SK-N-SH treated with all-trans-retinoic acid at 6 μM for 48 hours (cell line): ENCODE measurements around the gene DNASE1L3.

Experiments
- ATAC-seq: fragments of 200-7000 bp; cut with Tn5 transposase; 3 replicates; pipeline ENCODE4 v1.9.1; 2020; ENCODE audit warnings: mild to moderate bottlenecking, moderate library complexity
- ARNTL ChIP-seq: fragments of 450-650 bp; formaldehyde crosslinking; IDR thresholded peaks from 2 replicates; pipeline ENCODE4 v1.5.0; 2020; ENCODE audit warnings: low read depth, mild to moderate bottlenecking, moderate library complexity, borderline replicate concordance
- BACH2 ChIP-seq: fragments of 250-450 bp; sonication (Bioruptor Pico); IDR thresholded peaks from 2 replicates; pipeline ENCODE4 v1.9.0; 2021; ENCODE audit warnings: mild to moderate bottlenecking, borderline replicate concordance
- CREB5 ChIP-seq: fragments of 250-450 bp; sonication (Bioruptor Pico); IDR thresholded peaks from 2 replicates; pipeline ENCODE4 v1.5.1; 2020; ENCODE audit warnings: low read depth, mild to moderate bottlenecking, moderate library complexity
- CSDC2 ChIP-seq: fragments of 250-450 bp; sonication (Bioruptor Pico); IDR thresholded peaks from 2 replicates; pipeline ENCODE4 v1.5.0; 2020; ENCODE audit warnings: mild to moderate bottlenecking, moderate library complexity
- CSRNP3 ChIP-seq: fragments of 250-450 bp; sonication (Bioruptor Pico); IDR thresholded peaks from 2 replicates; pipeline ENCODE4 v1.5.1; 2021; ENCODE audit warnings: mild to moderate bottlenecking, moderate library complexity
- ESRRG ChIP-seq: fragments of 250-450 bp; sonication (Bioruptor Pico); IDR thresholded peaks from 2 replicates; pipeline ENCODE4 v1.6.1; 2021; ENCODE audit warnings: mild to moderate bottlenecking
- GLIS3 ChIP-seq: fragments of 250-450 bp; sonication (Bioruptor Pico); IDR thresholded peaks from 2 replicates; pipeline ENCODE4 v1.5.0; 2020; ENCODE audit warnings: mild to moderate bottlenecking, moderate library complexity
- ISL1 ChIP-seq: fragments of 250-450 bp; sonication (Bioruptor Pico); IDR thresholded peaks from 2 replicates; pipeline ENCODE4 v2.1.2; 2022; ENCODE audit warnings: mild to moderate bottlenecking, moderate library complexity
- OSR1 ChIP-seq: fragments of 250-450 bp; sonication (Bioruptor Pico); IDR thresholded peaks from 2 replicates; pipeline ENCODE4 v1.8.0; 2022; ENCODE audit warnings: moderate library complexity, mild to moderate bottlenecking, inconsistent platforms
- PATZ1 ChIP-seq: fragments of 250-450 bp; sonication (Bioruptor Pico); IDR thresholded peaks from 2 replicates; pipeline ENCODE4 v1.8.0; 2020; ENCODE audit warnings: mild to moderate bottlenecking, moderate library complexity, borderline replicate concordance
- PPARA ChIP-seq: fragments of 250-450 bp; sonication (Bioruptor Pico); IDR thresholded peaks from 2 replicates; pipeline ENCODE4 v1.5.0; 2020; ENCODE audit warnings: mild to moderate bottlenecking, borderline replicate concordance
- RARB ChIP-seq: fragments of 250-450 bp; sonication (Bioruptor Pico); IDR thresholded peaks from 2 replicates; pipeline ENCODE4 v1.8.0; 2021; ENCODE audit warnings: mild to moderate bottlenecking, moderate library complexity
- SNAI2 ChIP-seq: fragments of 250-450 bp; sonication (Bioruptor Pico); IDR thresholded peaks from 2 replicates; pipeline ENCODE4 v1.5.0; 2020; ENCODE audit warnings: mild to moderate bottlenecking, moderate library complexity
- TCF4 ChIP-seq: fragments of 250-450 bp; sonication (Bioruptor Pico); IDR thresholded peaks from 2 replicates; pipeline ENCODE4 v1.8.0; 2021; ENCODE audit warnings: mild to moderate bottlenecking, moderate library complexity, borderline replicate concordance
- TOX ChIP-seq: fragments of 250-450 bp; sonication (Bioruptor Pico); IDR thresholded peaks from 2 replicates; pipeline ENCODE4 v1.8.0; 2021; ENCODE audit warnings: mild to moderate bottlenecking, moderate library complexity, borderline replicate concordance
- TSHZ2 ChIP-seq: fragments of 250-450 bp; sonication (Bioruptor Pico); IDR thresholded peaks from 2 replicates; pipeline ENCODE4 v1.5.0; 2020; ENCODE audit warnings: mild to moderate bottlenecking, moderate library complexity
- ZC3H10 ChIP-seq: fragments of 250-450 bp; sonication (Bioruptor Pico); IDR thresholded peaks from 2 replicates; pipeline ENCODE4 v1.5.1; 2021; ENCODE audit warnings: mild to moderate bottlenecking, moderate library complexity
- ZFP3 ChIP-seq: fragments of 250-450 bp; sonication (Bioruptor Pico); IDR thresholded peaks from 2 replicates; pipeline ENCODE4 v1.5.0; 2020; ENCODE audit warnings: mild to moderate bottlenecking, moderate library complexity
- ZFP30 ChIP-seq: fragments of 450-650 bp; formaldehyde crosslinking; IDR thresholded peaks from 2 replicates; pipeline ENCODE4 v1.5.0; 2022; ENCODE audit warnings: mild to moderate bottlenecking, moderate library complexity
- ZNF70 ChIP-seq: fragments of 450-650 bp; formaldehyde crosslinking; IDR thresholded peaks from 2 replicates; pipeline ENCODE4 v1.5.0; 2020; ENCODE audit warnings: mild to moderate bottlenecking, moderate library complexity
- ZNF8 ChIP-seq: fragments of 450-650 bp; formaldehyde crosslinking; IDR thresholded peaks from 2 replicates; pipeline ENCODE4 v1.5.0; 2020; ENCODE audit warnings: mild to moderate bottlenecking, moderate library complexity
- TF ChIP-seq, protein P1 (sequence below): fragments of 250-450 bp; sonication (Bioruptor Pico); IDR thresholded peaks from 2 replicates; pipeline ENCODE4 v1.8.0; 2021; ENCODE audit warnings: low read depth, mild to moderate bottlenecking, moderate library complexity, borderline replicate concordance

DNASE1L3 gene

DNA sequence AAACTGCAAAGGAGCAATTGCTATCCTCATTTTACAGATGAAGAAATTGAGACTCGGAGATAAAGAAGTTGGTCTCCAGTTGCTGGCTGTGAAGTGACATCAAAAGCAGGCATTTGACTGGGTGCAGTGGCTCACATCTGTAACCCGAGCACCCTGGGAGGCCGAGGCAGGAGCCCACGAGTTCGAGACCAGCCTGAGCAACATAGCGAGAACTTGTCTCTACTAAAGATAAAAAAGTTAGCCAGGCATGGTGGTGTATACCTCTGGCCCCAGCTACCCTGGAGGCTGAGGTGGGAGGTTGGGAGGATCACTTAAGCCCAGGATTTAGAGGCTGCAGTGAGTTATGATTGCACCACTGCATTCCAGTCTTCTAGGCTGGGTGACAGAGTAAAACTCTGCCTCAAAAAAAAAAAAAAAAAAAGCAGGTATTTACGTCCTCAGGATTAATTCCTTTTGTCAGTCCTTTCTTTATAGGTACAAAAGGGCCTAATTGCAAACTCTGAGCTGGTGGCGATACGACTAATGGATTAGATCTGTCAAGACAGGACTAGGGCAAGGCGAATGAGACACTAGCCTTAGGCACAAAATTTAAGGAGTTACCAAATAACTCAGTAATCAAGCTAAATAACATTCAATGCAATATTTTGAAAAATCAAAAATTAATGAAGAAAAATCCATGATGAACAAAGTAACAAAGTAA, 5.9 kb upstream of the DNASE1L3 start (continued):
- TF ChIP-seq TSHZ2 (CRISPR knock-in tag) (no peak), ESRRG (no peak), ISL1 (CRISPR knock-in tag) (no peak), GLIS3 (CRISPR knock-in tag) (no peak), ZNF70 (CRISPR knock-in tag) (no peak), ZFP3 (CRISPR knock-in tag) (no peak), ARNTL (CRISPR knock-in tag) (no peak), SNAI2 (CRISPR knock-in tag) (no peak), CSDC2 (no peak)

DNA sequence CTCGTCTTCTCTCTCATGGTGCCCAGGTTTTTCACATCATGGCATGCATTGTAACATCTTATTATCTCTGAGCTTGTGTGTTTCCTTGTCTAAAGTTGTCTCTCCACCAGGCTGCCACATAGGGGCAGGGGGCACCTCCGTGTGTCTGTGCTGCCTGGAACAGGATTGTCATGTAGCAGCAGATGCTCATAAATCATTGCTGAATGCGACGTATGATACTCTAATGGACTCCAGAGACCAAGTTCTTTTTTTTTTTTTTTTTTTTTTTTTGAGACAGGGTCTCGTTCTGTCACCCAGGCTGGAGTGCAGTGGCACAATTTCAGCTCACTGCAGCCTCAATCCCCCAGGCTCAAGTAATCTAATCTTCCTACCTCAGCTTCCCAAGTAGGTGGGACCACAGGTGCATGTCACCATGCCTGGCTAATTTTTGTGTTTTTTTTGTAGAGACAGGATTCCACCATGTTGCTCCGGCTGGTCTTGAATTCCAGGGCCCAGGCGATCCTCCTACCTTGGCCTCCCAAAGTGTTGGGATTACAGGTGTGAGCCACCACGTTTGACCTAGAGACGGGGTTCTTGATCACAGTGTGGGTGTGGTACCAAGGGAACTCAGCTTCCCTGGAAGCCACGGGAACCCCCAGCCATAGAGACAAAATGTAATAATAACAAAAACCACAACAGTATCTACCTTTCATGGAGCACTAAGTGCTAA, 4.7 kb upstream of the DNASE1L3 start:
- no peak for TF ChIP-seq TCF4 (CRISPR knock-in tag)
- TF ChIP-seq ZNF70 (CRISPR knock-in tag) = no peak
- no peak for TF ChIP-seq GLIS3 (CRISPR knock-in tag)
- TF ChIP-seq, protein P1, sequence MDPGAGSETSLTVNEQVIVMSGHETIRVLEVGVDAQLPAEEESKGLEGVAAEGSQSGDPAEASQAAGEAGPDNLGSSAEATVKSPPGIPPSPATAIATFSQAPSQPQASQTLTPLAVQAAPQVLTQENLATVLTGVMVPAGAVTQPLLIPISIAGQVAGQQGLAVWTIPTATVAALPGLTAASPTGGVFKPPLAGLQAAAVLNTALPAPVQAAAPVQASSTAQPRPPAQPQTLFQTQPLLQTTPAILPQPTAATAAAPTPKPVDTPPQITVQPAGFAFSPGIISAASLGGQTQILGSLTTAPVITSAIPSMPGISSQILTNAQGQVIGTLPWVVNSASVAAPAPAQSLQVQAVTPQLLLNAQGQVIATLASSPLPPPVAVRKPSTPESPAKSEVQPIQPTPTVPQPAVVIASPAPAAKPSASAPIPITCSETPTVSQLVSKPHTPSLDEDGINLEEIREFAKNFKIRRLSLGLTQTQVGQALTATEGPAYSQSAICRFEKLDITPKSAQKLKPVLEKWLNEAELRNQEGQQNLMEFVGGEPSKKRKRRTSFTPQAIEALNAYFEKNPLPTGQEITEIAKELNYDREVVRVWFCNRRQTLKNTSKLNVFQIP (CRISPR knock-in tag) = no peak
- TF ChIP-seq ZNF8 = no peak
- no peak for TF ChIP-seq ZFP30
- TF ChIP-seq PPARA (CRISPR knock-in tag) = no peak
- no peak for TF ChIP-seq PATZ1 (CRISPR knock-in tag)
- TF ChIP-seq RARB = no peak
- no peak for ATAC-seq

GRCh38 chr3:58214484-58215316, 3.9 kb upstream of the DNASE1L3 start:
- ATAC-seq = no peak
- TF ChIP-seq CSDC2 (no peak), CREB5 (CRISPR knock-in tag) (no peak), ISL1 (CRISPR knock-in tag) (no peak), BACH2 (CRISPR knock-in tag) (no peak), ZFP30 (no peak), TOX (CRISPR knock-in tag) (no peak), ESRRG (no peak), SNAI2 (CRISPR knock-in tag) (no peak), ZC3H10 (CRISPR knock-in tag) (no peak), CSRNP3 (CRISPR knock-in tag) (no peak), PATZ1 (CRISPR knock-in tag) (no peak), OSR1 (CRISPR knock-in tag) (no peak), ZFP3 (CRISPR knock-in tag) (no peak), TCF4 (CRISPR knock-in tag) (no peak), ZNF8 (no peak), PPARA (CRISPR knock-in tag) (no peak), RARB (no peak)
- TF ChIP-seq, protein P1 (CRISPR knock-in tag) = no peak
